Transverse colon (tissue), 4 donors: ENCODE results near the gene GPR12.

Source experiments
- POLR2AphosphoS5 ChIP-seq, 3 donors: sonication (generic); formaldehyde crosslinking; IDR thresholded peaks; one replicate each; pipeline ENCODE4 v1.6.1; 2016; ENCODE audit warnings: antibody characterized with exemption in 3 of 3
- TF ChIP-seq, protein P1 (sequence below), 5 experiments: fragments of 200-600 bp in 3 of 5; fragments of 450-650 bp in 2 of 5; sonication (generic) in 3 of 5; IDR thresholded peaks; 1 replicate in 2 of 5; 2 replicates in 3 of 5; pipeline ENCODE4 v1.5.1; 2016 to 2017; ENCODE audit warnings: antibody characterized with exemption in 5 of 5, inconsistent platforms in 3 of 5, mild to moderate bottlenecking in 2 of 5, moderate library complexity in 1 of 5

DNA sequence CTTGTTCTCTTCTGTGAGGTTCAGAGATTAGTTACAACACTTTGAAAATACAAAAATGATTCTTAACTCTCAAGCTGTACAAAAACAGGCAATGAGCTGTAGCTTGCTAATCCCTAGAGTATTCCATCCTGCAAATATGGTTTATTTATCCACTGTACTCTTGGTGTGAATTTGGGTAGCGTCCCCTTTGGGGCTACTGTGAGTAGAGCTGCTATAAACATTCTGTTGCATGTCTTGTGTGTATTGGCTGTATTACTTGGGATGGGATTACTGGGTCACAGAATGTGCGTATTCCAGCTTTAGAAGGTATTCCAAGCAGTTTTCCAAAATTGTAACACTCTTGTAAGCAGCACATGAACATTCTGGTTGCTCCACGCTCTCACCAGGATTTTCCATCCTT lies 33.5 kb downstream of the GPR12 start:
- TF ChIP-seq, protein P1, sequence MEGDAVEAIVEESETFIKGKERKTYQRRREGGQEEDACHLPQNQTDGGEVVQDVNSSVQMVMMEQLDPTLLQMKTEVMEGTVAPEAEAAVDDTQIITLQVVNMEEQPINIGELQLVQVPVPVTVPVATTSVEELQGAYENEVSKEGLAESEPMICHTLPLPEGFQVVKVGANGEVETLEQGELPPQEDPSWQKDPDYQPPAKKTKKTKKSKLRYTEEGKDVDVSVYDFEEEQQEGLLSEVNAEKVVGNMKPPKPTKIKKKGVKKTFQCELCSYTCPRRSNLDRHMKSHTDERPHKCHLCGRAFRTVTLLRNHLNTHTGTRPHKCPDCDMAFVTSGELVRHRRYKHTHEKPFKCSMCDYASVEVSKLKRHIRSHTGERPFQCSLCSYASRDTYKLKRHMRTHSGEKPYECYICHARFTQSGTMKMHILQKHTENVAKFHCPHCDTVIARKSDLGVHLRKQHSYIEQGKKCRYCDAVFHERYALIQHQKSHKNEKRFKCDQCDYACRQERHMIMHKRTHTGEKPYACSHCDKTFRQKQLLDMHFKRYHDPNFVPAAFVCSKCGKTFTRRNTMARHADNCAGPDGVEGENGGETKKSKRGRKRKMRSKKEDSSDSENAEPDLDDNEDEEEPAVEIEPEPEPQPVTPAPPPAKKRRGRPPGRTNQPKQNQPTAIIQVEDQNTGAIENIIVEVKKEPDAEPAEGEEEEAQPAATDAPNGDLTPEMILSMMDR (IDR thresholded peaks at IDR 0.05), result no peak
- TF ChIP-seq POLR2AphosphoS5 (IDR thresholded peaks at IDR 0.05), result no peak
